Fibroblast of the aortic adventitia (primary cell): ENCODE results near the gene LAMA2. TPM values are rescaled to one million over a fixed set of nuclear protein-coding genes. Genes with fewer than 3 reads are reported as not detected.

Experiments used
- DNase-seq: peaks from one replicate; pipeline ENCODE4 v3.0.0-alpha.2; 2010; ENCODE audit warnings: low read depth
- H3K4me3 ChIP-seq: 2 replicates; pipeline ENCODE4 v1.5.1; 2011; ENCODE audit warnings: low read depth, mild to moderate bottlenecking, control low read depth, low read length, moderate library complexity
- CTCF ChIP-seq: IDR thresholded peaks from 2 replicates; pipeline ENCODE4 v1.5.1; 2011; ENCODE audit warnings: mild to moderate bottlenecking, low read length, control low read depth, inconsistent platforms; ENCODE audit not compliant: insufficient read depth
- total RNA-seq: library from RNA; depleted of rRNA; stranded (reverse); fragments of >200 nt; gene quantifications from 2 replicates; pipeline ENCODE4 v1.2.3, GENCODE V29; 2012; ENCODE audit warnings: low replicate concordance

LAMA2 gene
- total RNA-seq, 1 donor = 99.1 TPM

GRCh38 chr6:129419324-129419723 lies 536.4 kb downstream of the LAMA2 start:
- no peak for DNase-seq
- H3K4me3 ChIP-seq = no peak overlapping the region
- no peak for TF ChIP-seq CTCF

GRCh38 chr6:129426343-129426742 lies 543.4 kb downstream of the LAMA2 start:
- H3K4me3 ChIP-seq = no peak overlapping the region
- no peak for DNase-seq
- no peak for TF ChIP-seq CTCF

GRCh38 chr6:129429956-129430355 lies 547.0 kb downstream of the LAMA2 start:
- TF ChIP-seq CTCF = no peak
- no peak overlapping the region for H3K4me3 ChIP-seq
- DNase-seq = no peak

- H3K4me3 ChIP-seq = no peak overlapping the region
- TF ChIP-seq CTCF = peak; percentile 38
- no peak for DNase-seq
Measured at GRCh38 chr6:129432738-129433137, 549.8 kb downstream of the LAMA2 start.

GRCh38 chr6:129434091-129434490 lies 551.2 kb downstream of the LAMA2 start:
- DNase-seq = no peak
- no peak for TF ChIP-seq CTCF
- H3K4me3 ChIP-seq = no peak overlapping the region

- no peak for TF ChIP-seq CTCF
- DNase-seq = peak; percentile 43
- H3K4me3 ChIP-seq = no peak overlapping the region
Measured at GRCh38 chr6:129440691-129441090, 557.8 kb downstream of the LAMA2 start.

- DNase-seq = no peak
- no peak overlapping the region for H3K4me3 ChIP-seq
- no peak for TF ChIP-seq CTCF
Measured at GRCh38 chr6:129444683-129445082, 561.7 kb downstream of the LAMA2 start.
